Upper lobe of left lung (tissue), 6 donors: ENCODE results near the gene HTR3A. TPM values are rescaled to one million over a fixed set of nuclear protein-coding genes. Genes with fewer than 3 reads are reported as not detected.

Experiments used
- ATAC-seq, 2 donors: fragments of 200-7000 bp; cut with Tn5 transposase; one replicate each; pipeline ENCODE4 v1.9.1; 2022; ENCODE audit warnings: mild to moderate bottlenecking in 2 of 2, moderate library complexity in 2 of 2; ENCODE audit not compliant: low FRiP score in 2 of 2
- DNase-seq, 2 donors: peaks; one replicate each; pipeline ENCODE4 v3.0.0-alpha.2; 2019 to 2020
- H3K27ac ChIP-seq, 4 donors: fragments of 200-600 bp; sonication (generic); one replicate each; pipeline ENCODE4 v1.5.1; 2016 to 2019
- H3K27me3 ChIP-seq, 4 donors: fragments of 200-600 bp; sonication (generic); one replicate each; pipeline ENCODE4 v1.5.1; 2017 to 2019
- H3K36me3 ChIP-seq, 4 donors: fragments of 200-600 bp; sonication (generic); one replicate each; pipeline ENCODE4 v1.5.1; 2016 to 2019
- H3K4me1 ChIP-seq, 4 donors: fragments of 200-600 bp; sonication (generic); one replicate each; pipeline ENCODE4 v1.5.1; 2018 to 2019
- H3K4me3 ChIP-seq, 4 donors: fragments of 200-600 bp; sonication (generic); one replicate each; pipeline ENCODE4 v1.5.1; 2017 to 2019; ENCODE audit warnings: mild to moderate bottlenecking in 2 of 4, moderate library complexity in 1 of 4
- H3K9me3 ChIP-seq, 4 donors: fragments of 200-600 bp; sonication (generic); one replicate each; pipeline ENCODE4 v1.5.1; 2018 to 2019
- EP300 ChIP-seq, 4 donors: sonication (generic); formaldehyde crosslinking; IDR thresholded peaks; one replicate each; pipeline ENCODE4 v1.5.1; 2017; ENCODE audit warnings: antibody characterized with exemption in 4 of 4, control low read depth in 2 of 4
- POLR2A ChIP-seq, 4 donors: fragments of 450-650 bp; IDR thresholded peaks; one replicate each; pipeline ENCODE4 v1.5.1; 2016 to 2017; ENCODE audit warnings: antibody characterized with exemption in 4 of 4, mild to moderate bottlenecking in 2 of 4
- POLR2AphosphoS5 ChIP-seq, 2 donors: sonication (generic); formaldehyde crosslinking; IDR thresholded peaks; one replicate each; pipeline ENCODE4 v1.5.1; 2017; ENCODE audit warnings: antibody characterized with exemption in 2 of 2
- WGBS, 2 donors: methylation state at CpG; one replicate each; pipeline ENCODE4 v1.1.5; 2017 to 2018; 5-methylcytosine and 5-hydroxymethylcytosine counted together
- total RNA-seq, 6 donors: library from RNA; depleted of rRNA in 4 of 6; stranded (reverse); fragments of >200 nt in 4 of 6; gene quantifications; one replicate each; pipeline versions ENCODE4 v1.1.0 to v1.2.1, GENCODE V29; 2016 to 2021
- TF ChIP-seq, protein P1 (sequence below), 6 experiments: fragments of 450-650 bp in 4 of 6; fragments of 200-600 bp in 2 of 6; sonication (generic) in 2 of 6; IDR thresholded peaks; one replicate each; pipeline ENCODE4 v1.5.1; 2016 to 2019; ENCODE audit warnings: antibody characterized with exemption in 6 of 6
- donor health status: DM: no; HTN: no; CAD: no; lungs with moderate emphysema.
- donor health status: DM: no; HTN: yes; CAD: no; lungs with severe emphysema.

The HTR3A gene
- total RNA-seq, 6 donors from 2014 or later = not detected

DNA sequence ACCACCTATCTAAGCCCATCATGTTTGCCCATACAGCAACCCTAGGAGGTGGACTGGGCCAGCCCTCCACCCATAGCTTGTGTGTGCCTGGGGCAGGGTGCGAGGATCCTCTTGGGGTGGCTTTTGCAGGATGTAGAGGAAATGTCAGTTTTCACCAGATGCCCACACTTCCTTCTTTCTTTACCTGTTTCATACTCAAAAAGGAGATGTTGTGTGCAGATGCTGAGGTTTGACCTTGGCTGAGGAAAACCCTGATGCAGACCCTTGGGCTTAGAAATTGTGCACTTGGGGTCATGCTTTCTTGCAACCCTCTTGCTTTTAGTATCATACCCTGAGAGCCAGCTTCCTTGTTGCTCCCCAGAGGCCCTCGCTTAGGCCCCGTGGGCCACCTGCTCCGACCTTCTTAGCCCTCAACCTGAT, 2.2 kb downstream of the HTR3A start:
- Histone ChIP-seq H3K27me3 (no peaks in the 10 kb centered on the region), H3K27ac (no peak overlapping the region), H3K9me3 (no peaks in the 10 kb centered on the region), H3K36me3 (no peaks in the 10 kb centered on the region), H3K4me3 (no peak overlapping the region), H3K4me1 (peaks cover 0 to 9% (median 5%) of the 10 kb centered on the region in 4 donors)
- 58 to 80% methylated on average over 4 of the region's 4 CpGs for WGBS, 2 donors
- no peak for ATAC-seq
- TF ChIP-seq POLR2A (IDR thresholded peaks at IDR 0.05) = no peak
- TF ChIP-seq EP300 (IDR thresholded peaks at IDR 0.05) = no peak
- TF ChIP-seq, protein P1, sequence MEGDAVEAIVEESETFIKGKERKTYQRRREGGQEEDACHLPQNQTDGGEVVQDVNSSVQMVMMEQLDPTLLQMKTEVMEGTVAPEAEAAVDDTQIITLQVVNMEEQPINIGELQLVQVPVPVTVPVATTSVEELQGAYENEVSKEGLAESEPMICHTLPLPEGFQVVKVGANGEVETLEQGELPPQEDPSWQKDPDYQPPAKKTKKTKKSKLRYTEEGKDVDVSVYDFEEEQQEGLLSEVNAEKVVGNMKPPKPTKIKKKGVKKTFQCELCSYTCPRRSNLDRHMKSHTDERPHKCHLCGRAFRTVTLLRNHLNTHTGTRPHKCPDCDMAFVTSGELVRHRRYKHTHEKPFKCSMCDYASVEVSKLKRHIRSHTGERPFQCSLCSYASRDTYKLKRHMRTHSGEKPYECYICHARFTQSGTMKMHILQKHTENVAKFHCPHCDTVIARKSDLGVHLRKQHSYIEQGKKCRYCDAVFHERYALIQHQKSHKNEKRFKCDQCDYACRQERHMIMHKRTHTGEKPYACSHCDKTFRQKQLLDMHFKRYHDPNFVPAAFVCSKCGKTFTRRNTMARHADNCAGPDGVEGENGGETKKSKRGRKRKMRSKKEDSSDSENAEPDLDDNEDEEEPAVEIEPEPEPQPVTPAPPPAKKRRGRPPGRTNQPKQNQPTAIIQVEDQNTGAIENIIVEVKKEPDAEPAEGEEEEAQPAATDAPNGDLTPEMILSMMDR (IDR thresholded peaks at IDR 0.05) = no peak
- no peak for TF ChIP-seq POLR2AphosphoS5 (IDR thresholded peaks at IDR 0.05)
- DNase-seq = no peak

DNA sequence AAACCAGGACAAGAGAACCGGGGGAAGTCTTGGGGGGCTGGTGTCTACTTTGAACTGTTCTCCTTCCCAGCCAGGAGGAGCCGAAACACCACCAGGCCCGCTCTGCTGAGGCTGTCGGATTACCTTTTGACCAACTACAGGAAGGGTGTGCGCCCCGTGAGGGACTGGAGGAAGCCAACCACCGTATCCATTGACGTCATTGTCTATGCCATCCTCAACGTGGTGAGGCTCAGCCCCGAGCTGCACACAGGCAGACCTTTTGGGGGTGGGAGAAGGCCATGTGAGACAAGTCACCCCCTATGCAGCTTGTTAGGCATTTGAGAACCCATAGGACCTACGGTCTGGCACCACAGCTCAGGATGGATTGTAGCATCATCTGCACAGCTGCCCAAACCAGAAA, 2.8 kb downstream of the HTR3A start:
- DNase-seq (no peak), ATAC-seq (no peak)
- no peak overlapping the region for H3K27ac ChIP-seq
- no peaks in the 10 kb centered on the region for H3K36me3 ChIP-seq
- peaks cover 0 to 9% (median 5%) of the 10 kb centered on the region in 4 donors for H3K4me1 ChIP-seq
- no peak for TF ChIP-seq POLR2AphosphoS5 (IDR thresholded peaks at IDR 0.05)
- TF ChIP-seq POLR2A (IDR thresholded peaks at IDR 0.05) = no peak
- TF ChIP-seq, protein P1 (IDR thresholded peaks at IDR 0.05) = no peak
- TF ChIP-seq EP300 (IDR thresholded peaks at IDR 0.05) = no peak
- H3K4me3 ChIP-seq = no peak overlapping the region
- 70 to 83% methylated on average over 4 to 11 of the region's 11 CpGs for WGBS, 2 donors
- H3K27me3 ChIP-seq = no peaks in the 10 kb centered on the region
- H3K9me3 ChIP-seq = no peaks in the 10 kb centered on the region

DNA sequence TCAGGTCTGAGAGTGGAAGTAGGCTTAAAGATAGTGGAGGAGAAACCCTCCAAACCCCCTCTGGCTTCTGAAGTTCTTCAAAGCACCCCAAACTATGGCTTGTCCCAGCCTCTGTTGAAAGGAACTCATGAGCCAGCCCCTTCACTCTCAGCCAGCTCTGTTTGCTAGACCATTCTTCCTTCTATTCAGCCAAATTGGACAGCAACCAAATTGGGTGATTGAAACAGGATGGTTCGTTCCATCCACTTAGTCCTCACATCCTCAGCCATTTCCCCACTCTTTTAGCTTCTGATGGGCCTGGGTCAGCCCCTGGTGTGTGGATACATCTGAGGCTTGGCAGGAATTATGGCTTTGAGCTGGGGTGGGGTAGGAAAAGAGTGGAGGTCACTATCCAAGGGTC, 4.5 kb downstream of the HTR3A start:
- no peak overlapping the region for H3K4me3 ChIP-seq
- ATAC-seq = no peak
- no peaks in the 10 kb centered on the region for H3K27me3 ChIP-seq
- no peak for DNase-seq
- no peak overlapping the region for H3K27ac ChIP-seq
- H3K9me3 ChIP-seq = no peaks in the 10 kb centered on the region
- 38% methylated on average over 1 of the region's 1 CpG for WGBS, 2 donors
- no peaks in the 10 kb centered on the region for H3K36me3 ChIP-seq
- TF ChIP-seq EP300 (IDR thresholded peaks at IDR 0.05) (no peak), POLR2AphosphoS5 (IDR thresholded peaks at IDR 0.05) (no peak), POLR2A (IDR thresholded peaks at IDR 0.05) (no peak)
- TF ChIP-seq, protein P1 (IDR thresholded peaks at IDR 0.05) = no peak
- H3K4me1 ChIP-seq = peaks cover 0 to 9% (median 5%) of the 10 kb centered on the region in 4 donors

DNA sequence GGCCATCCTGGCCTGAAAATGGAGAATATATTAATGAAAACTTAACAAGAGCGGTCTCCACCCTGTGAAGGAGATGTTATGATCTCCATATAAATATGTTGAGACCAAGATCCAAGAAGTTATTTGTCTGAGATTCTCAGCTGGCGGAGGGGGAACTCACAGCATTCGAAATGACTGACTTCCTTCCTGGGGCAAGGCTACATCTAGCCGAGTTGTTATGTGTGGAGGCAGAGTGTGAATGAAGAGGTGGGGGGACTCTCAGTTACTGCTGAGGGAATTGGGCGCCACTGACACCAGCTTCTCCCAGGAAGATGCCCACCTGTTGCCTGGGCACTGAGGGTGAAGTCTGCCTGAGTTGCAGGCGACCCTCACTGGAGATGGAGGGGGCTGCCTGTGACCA, 5.9 kb downstream of the HTR3A start:
- 38 to 50% methylated on average over 4 to 5 of the region's 6 CpGs for WGBS, 2 donors
- no peaks in the 10 kb centered on the region for H3K36me3 ChIP-seq
- TF ChIP-seq, protein P1 (IDR thresholded peaks at IDR 0.05) = no peak
- TF ChIP-seq POLR2AphosphoS5 (IDR thresholded peaks at IDR 0.05) (no peak), POLR2A (IDR thresholded peaks at IDR 0.05) (no peak), EP300 (IDR thresholded peaks at IDR 0.05) (no peak)

DNA sequence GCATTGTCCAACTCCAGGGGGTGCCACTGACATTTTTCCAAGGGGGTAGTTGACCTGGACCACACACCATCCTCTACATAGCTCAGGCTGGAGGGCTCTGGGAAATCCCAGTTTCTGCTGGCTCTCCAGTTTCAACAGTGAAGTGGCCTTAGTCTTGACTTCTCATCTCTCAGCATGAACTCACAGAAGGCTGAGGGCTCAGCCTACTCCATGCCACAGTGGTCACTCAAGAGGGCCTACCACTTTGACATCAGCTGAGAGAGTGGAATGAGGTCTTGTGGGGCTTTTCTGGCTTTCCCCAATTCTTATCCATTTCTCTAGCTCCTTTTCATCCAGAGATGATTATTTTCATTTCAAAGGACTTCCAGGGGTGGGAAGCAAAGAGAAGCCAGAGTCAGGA, 7.4 kb downstream of the HTR3A start:
- Histone ChIP-seq H3K4me3 (no peak overlapping the region), H3K27ac (no peak overlapping the region), H3K9me3 (no peaks in the 10 kb centered on the region), H3K27me3 (no peaks in the 10 kb centered on the region), H3K4me1 (no peaks in the 10 kb centered on the region), H3K36me3 (no peaks in the 10 kb centered on the region)
- TF ChIP-seq POLR2A (IDR thresholded peaks at IDR 0.05) = no peak
- TF ChIP-seq POLR2AphosphoS5 (IDR thresholded peaks at IDR 0.05) = no peak
- TF ChIP-seq, protein P1 (IDR thresholded peaks at IDR 0.05) = no peak
- TF ChIP-seq EP300 (IDR thresholded peaks at IDR 0.05) = no peak
- DNase-seq (no peak), ATAC-seq (no peak)

More for the DNA sequence above, 5.9 kb downstream of the HTR3A start:
- Histone ChIP-seq H3K4me1 (no peaks in the 10 kb centered on the region), H3K27me3 (no peaks in the 10 kb centered on the region), H3K4me3 (no peak overlapping the region), H3K27ac (no peak overlapping the region), H3K9me3 (no peaks in the 10 kb centered on the region)
- DNase-seq (no peak), ATAC-seq (no peak)
